GM12878 (cell line): ENCODE measurements around the gene TIMM8A. TPM values are rescaled to one million over a fixed set of nuclear protein-coding genes. Genes with fewer than 3 reads are reported as not detected.

Experiments used
- ATAC-seq: fragments of 200-7000 bp; cut with Tn5 transposase; 3 replicates; pipeline ENCODE4 v1.9.1; 2020; ENCODE audit warnings: mild to moderate bottlenecking, moderate library complexity
- BruUV-seq: library from RNA; stranded (reverse); fragments of 400-500 nt; replicated peaks from 2 replicates; lab custom pipeline; 2021; lab: Mats Ljungman, UMichigan
- CTCF ChIA-PET: fragments of 300-600 bp; sonication (Branson Sonifier 250); formaldehyde crosslinking; extraction: SDS; loops from one replicate; lab custom pipeline; 2021; ENCODE audit warnings: inconsistent platforms; lab: Yijun Ruan, JAX
- POLR2A ChIA-PET: fragments of 350-600 bp; formaldehyde crosslinking; extraction: SDS; loops from one replicate; lab custom pipeline; 2021; ENCODE audit warnings: inconsistent platforms; lab: Charles Lee
- RAD21 ChIA-PET: fragments of 300-600 bp; sonication (Branson Sonifier 250); formaldehyde crosslinking; loops from one replicate; lab custom pipeline; 2023; ENCODE audit warnings: antibody characterized with exemption; ENCODE audit not compliant: unreplicated experiment; lab: Charles Lee
- SMC1A ChIA-PET: fragments of 300-600 bp; sonication (Branson Sonifier 250); formaldehyde crosslinking; loops from one replicate; lab custom pipeline; 2023; ENCODE audit not compliant: unreplicated experiment, uncharacterized antibody; lab: Charles Lee
- DNase-seq: peaks from one replicate; pipeline ENCODE4 v3.0.0-alpha.2; 2011; ENCODE audit warnings: low read depth, low spot score
- FAIRE-seq: peaks from 3 replicates; lab custom pipeline; 2011; peaks lifted over from hg19 to GRCh38; lab: Jason Lieb, UNC
- H2AFZ ChIP-seq: 2 replicates; pipeline ENCODE4 v1.6.0; 2011; ENCODE audit warnings: low read depth, low read length, control low read depth; ENCODE audit not compliant: control insufficient read depth
- H3K27ac ChIP-seq: 2 replicates; pipeline ENCODE4 v1.5.1; 2011; ENCODE audit warnings: control low read depth; ENCODE audit not compliant: control insufficient read depth, insufficient read depth
- H3K27me3 ChIP-seq, 2 experiments: replicated peaks in 1 of 2; 2 replicates each; pipeline versions ENCODE4 v1.6.0 to v1.6.1; 2011; ENCODE audit warnings: low read length in 1 of 2; ENCODE audit not compliant: control insufficient read depth in 2 of 2, insufficient read depth in 2 of 2
- H3K36me3 ChIP-seq, 2 experiments: 2 replicates each; pipeline ENCODE4 v1.5.1; 2011; ENCODE audit warnings: low read length in 1 of 2; ENCODE audit not compliant: control insufficient read depth in 2 of 2, insufficient read depth in 2 of 2
- H3K4me1 ChIP-seq: 2 replicates; pipeline ENCODE4 v1.6.1; 2011; ENCODE audit warnings: mild to moderate bottlenecking, low read length, moderate library complexity, mixed read lengths; ENCODE audit not compliant: control insufficient read depth, insufficient read depth
- H3K4me2 ChIP-seq: 2 replicates; pipeline ENCODE4 v1.6.0; 2011; ENCODE audit warnings: control low read depth; ENCODE audit not compliant: control insufficient read depth, insufficient read depth
- H3K4me3 ChIP-seq: fragments of 200-600 bp; sonication (generic); 2 replicates; pipeline ENCODE4 v1.5.1; 2016
- H3K79me2 ChIP-seq: 2 replicates; pipeline ENCODE4 v1.6.0; 2011; ENCODE audit warnings: low read length; ENCODE audit not compliant: control insufficient read depth, insufficient read depth
- H3K9ac ChIP-seq: 2 replicates; pipeline ENCODE4 v1.8.0; 2011; ENCODE audit warnings: low read length, control low read depth, mixed read lengths; ENCODE audit not compliant: control insufficient read depth, insufficient read depth
- H3K9me3 ChIP-seq: replicated peaks from 3 replicates; pipeline ENCODE4 v1.5.1; 2011; ENCODE audit warnings: mild to moderate bottlenecking, low read length; ENCODE audit not compliant: control insufficient read depth, insufficient read depth
- H4K20me1 ChIP-seq: 2 replicates; pipeline ENCODE4 v1.6.0; 2011; ENCODE audit not compliant: control insufficient read depth, insufficient read depth
- BHLHE40 ChIP-seq, 2 experiments: fragments of 450-650 bp in 1 of 2; IDR thresholded peaks; 2 replicates each; pipeline ENCODE4 v1.6.1; 2011 to 2017; ENCODE audit warnings: low read depth in 2 of 2, borderline replicate concordance in 1 of 2, improper control_type of control experiment in 1 of 2, low read length in 1 of 2, mild to moderate bottlenecking in 1 of 2
- MYB ChIP-seq: fragments of 150-350 bp; IDR thresholded peaks from 2 replicates; pipeline ENCODE4 v1.6.1; 2014; ENCODE audit warnings: mild to moderate bottlenecking, low read depth, low read length, borderline replicate concordance
- RAD21 ChIP-seq: IDR thresholded peaks from 2 replicates; pipeline ENCODE4 v1.6.1; 2011; ENCODE audit warnings: mild to moderate bottlenecking, low read depth, low read length, moderate library complexity; ENCODE audit not compliant: insufficient read depth
- RB1 ChIP-seq: fragments of 450-650 bp; formaldehyde crosslinking; IDR thresholded peaks from 2 replicates; pipeline ENCODE4 v1.6.1; 2017; ENCODE audit warnings: mild to moderate bottlenecking, borderline replicate concordance
- RFX5 ChIP-seq: IDR thresholded peaks from 2 replicates; pipeline ENCODE4 v1.6.1; 2011; ENCODE audit warnings: low read depth, low read length, improper control_type of control experiment
- STAT3 ChIP-seq: IDR thresholded peaks from 2 replicates; pipeline ENCODE4 v1.6.1; 2011; ENCODE audit warnings: low read depth, low read length, improper control_type of control experiment
- WGBS: methylation state at CpG from one replicate; pipeline ENCODE4 v1.1.6; 2016; ENCODE audit warnings: low lambda C conversion rate; ENCODE audit not compliant: insufficient replicate concordance, insufficient coverage; ENCODE audit errors: missing lambda C conversion rate; 5-methylcytosine and 5-hydroxymethylcytosine counted together
- in situ Hi-C: fragments of 300-500 bp; cut with MboI; formaldehyde crosslinking; loops from 9 replicates; pipeline ENCODE4 v1.14.3; 2018; ENCODE audit warnings: mixed read lengths
- intact Hi-C: fragments of 100-400 bp; cut with micrococcal nuclease; formaldehyde crosslinking; loops from one replicate; pipeline ENCODE4 v1.14.2; 2022; ENCODE audit not compliant: unreplicated experiment
- polyA plus RNA-seq, 11 experiments: library from polyadenylated mRNA; depleted of rRNA in 4 of 11; unstranded in 6 of 11; stranded (reverse) in 5 of 11; fragments of >200 nt; fragmentation: Nextera tagmentation in 4 of 11; fragmentation: Illumina TruSeq in 1 of 11; extraction: Ambion mirVana in 4 of 11; extraction: Trizol in 1 of 11; gene quantifications; 1 replicate in 1 of 11; 2 replicates in 10 of 11; pipeline versions ENCODE4 v1.2.1 to v1.2.3, GENCODE V29; 2011 to 2016; ENCODE audit warnings: inconsistent platforms in 2 of 11, missing spikeins in 2 of 11, low read depth in 1 of 11
- total RNA-seq, 4 experiments: library from RNA; depleted of rRNA in 3 of 4; stranded (reverse); fragments of >200 nt in 3 of 4; fragmentation: Illumina TruSeq in 1 of 4; extraction: Trizol in 1 of 4; gene quantifications; 2 replicates each; pipeline versions ENCODE4 v1.2.1 to v1.2.3, GENCODE V29; 2013 to 2021
- TF ChIP-seq, protein P1 (sequence below): IDR thresholded peaks from 2 replicates; pipeline ENCODE4 v1.6.1; 2012; ENCODE audit warnings: low read length, inconsistent platforms

The TIMM8A gene
- total and polyA plus RNA-seq, 10 of the 15 experiments (the other 5 are each of a cell fraction or from before 2014, with no cell fraction given): 6.7 to 92.7 (median 26.5) TPM

DNA sequence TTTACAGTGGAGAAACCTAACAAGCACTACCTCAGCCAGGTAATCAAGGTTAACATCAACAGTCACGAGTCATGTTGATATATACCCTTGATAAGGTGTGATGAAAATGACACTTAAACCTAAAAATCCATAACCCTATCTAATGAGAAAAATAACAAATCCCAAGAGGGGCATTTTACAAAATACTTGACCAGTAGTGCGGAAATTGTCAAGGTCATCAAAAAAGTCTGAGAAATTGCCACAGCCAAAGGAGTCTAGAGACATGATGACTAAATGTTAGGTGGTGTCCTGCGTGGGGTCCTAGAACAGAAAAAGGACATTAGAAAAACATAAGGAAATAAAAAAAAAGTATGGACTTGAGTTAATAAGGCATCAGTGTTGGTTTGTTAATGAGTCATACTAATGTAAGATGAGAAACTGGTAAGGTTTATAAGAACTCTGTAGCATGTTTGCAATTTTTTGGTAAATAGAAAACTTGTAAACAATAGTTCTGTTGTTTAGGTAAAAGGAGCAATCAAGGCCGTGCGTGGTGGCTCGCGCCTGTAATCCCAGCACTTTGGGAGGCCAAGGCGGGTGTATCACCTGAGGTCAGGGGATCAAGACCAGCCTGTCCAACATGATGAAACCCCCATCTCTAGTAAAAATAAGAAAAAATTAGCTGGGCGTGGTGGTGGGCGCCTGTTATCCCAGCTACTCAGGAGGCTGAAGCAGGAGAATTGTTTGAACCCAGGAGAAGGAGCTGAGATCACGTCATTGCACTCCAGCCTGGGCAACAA, 45.2 kb upstream of the TIMM8A start:
- no peak for TF ChIP-seq RFX5
- no peak for TF ChIP-seq STAT3
- TF ChIP-seq, protein P1, sequence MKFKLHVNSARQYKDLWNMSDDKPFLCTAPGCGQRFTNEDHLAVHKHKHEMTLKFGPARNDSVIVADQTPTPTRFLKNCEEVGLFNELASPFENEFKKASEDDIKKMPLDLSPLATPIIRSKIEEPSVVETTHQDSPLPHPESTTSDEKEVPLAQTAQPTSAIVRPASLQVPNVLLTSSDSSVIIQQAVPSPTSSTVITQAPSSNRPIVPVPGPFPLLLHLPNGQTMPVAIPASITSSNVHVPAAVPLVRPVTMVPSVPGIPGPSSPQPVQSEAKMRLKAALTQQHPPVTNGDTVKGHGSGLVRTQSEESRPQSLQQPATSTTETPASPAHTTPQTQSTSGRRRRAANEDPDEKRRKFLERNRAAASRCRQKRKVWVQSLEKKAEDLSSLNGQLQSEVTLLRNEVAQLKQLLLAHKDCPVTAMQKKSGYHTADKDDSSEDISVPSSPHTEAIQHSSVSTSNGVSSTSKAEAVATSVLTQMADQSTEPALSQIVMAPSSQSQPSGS: no peak
- no peak for TF ChIP-seq MYB
- no peak for TF ChIP-seq BHLHE40 (IDR thresholded peaks at IDR 0.05; ENCODE audit: borderline replicate concordance in 1 of 2, low read depth in 2 of 2, low read length in 1 of 2)
- TF ChIP-seq RB1: no peak
- no peak for TF ChIP-seq RAD21
- Histone ChIP-seq H4K20me1 (no peaks in the 10 kb centered on the region), H3K4me2 (peak overlapping the region; percentile 50; the same call in 1 of the 2 replicates), H3K36me3 (no peaks in the 10 kb centered on the region; a peak in 1 of 4 replicates), H3K27ac (no peak overlapping the region), H3K9ac (no peak overlapping the region), H3K27me3 (no peaks in the 10 kb centered on the region), H3K79me2 (peaks cover 27% of the 10 kb centered on the region), H2AFZ (no peak overlapping the region), H3K4me1 (no peaks in the 10 kb centered on the region), H3K9me3 (no peaks in the 10 kb centered on the region), H3K4me3 (no peak overlapping the region)
- ChIA-PET CTCF (no interaction called here), POLR2A (interaction anchor here (0.6 to 2.2 kb wide), 3 partner anchors 10 to 25 kb away, joined by 3 to 5 read pairs (median 3); partner anchors contain the start of gene GLA), SMC1A (interaction anchor here (1.0 to 1.3 kb wide), 2 partner anchors 8 to 46 kb away, joined by 3 read pairs; no protein-coding TSS in a partner anchor), RAD21 (interaction anchor here (0.6 to 0.8 kb wide), 2 partner anchors 8 to 36 kb away, joined by 3 to 4 read pairs; no protein-coding TSS in a partner anchor)
- BruUV-seq: no TSS peak
- ATAC-seq (no peak), FAIRE-seq (no peak), DNase-seq (no peak)
- intact Hi-C loops: loop anchor here (5.0 kb wide), 1 partner anchor 571 kb away; the partner anchor contains the start of gene CSTF2
- in situ Hi-C loops: no loop called here
- 59% methylated on average over 10 of the region's 11 CpGs for WGBS
